Midbrain (tissue), 1 donor: ENCODE data around the gene TMBIM6.
"Not testable (repeated sequence)": the region's sequence is repeated elsewhere in the genome, so short reads cannot be mapped to it uniquely, and the experiment has no call there.

Experiments
- DNase-seq: peaks from one replicate; lab custom pipeline; 2025; lab: John Stamatoyannopoulos, UW

TMBIM6 gene

DNA sequence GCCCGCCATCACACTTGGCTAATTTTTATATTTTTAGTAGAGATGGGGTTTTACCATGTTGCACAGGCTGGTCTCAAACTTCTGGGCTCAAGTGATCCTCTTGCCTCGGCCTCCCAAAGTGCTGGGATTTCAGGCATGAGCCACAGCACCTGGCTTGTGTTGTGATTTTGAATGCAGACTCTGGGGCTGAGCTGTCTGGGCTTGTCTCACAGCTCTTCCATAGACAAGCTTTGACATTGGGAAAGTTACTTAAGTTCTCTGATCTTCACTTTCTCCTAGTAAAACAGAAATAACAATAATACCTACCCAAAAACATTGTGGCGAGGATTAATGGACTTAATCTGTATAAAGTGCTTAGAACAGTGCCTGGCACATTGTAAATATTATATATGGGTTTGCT is 36.0 kb downstream of the TMBIM6 start:
- no peak for DNase-seq

- no peak for DNase-seq
Measured at GRCh38 chr12:49777800-49778748, 36.7 kb downstream of the TMBIM6 start.

- DNase-seq, result no peak
Measured at GRCh38 chr12:49779581-49779980, 38.2 kb downstream of the TMBIM6 start.

DNA sequence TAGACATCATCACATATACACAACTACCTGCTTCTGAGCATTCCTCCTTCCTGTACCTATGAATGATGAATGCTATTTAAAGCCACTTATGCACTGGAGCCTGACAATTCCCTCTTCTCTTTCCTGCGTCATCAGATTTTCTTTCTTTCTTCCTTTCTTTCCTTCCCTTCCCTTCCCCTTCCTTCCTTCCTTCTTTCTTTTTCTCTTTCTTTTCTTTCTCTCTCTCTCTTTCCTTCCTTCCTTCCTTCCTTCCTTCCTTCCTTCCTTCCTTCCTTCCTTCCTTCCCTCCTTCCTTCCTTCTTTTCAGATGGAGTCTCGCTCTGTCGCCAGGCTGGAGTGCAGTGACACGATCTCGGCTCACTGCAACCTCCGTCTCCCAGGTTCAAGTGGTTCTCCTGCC is 39.6 kb downstream of the TMBIM6 start:
- not testable (repeated sequence) for DNase-seq

DNA sequence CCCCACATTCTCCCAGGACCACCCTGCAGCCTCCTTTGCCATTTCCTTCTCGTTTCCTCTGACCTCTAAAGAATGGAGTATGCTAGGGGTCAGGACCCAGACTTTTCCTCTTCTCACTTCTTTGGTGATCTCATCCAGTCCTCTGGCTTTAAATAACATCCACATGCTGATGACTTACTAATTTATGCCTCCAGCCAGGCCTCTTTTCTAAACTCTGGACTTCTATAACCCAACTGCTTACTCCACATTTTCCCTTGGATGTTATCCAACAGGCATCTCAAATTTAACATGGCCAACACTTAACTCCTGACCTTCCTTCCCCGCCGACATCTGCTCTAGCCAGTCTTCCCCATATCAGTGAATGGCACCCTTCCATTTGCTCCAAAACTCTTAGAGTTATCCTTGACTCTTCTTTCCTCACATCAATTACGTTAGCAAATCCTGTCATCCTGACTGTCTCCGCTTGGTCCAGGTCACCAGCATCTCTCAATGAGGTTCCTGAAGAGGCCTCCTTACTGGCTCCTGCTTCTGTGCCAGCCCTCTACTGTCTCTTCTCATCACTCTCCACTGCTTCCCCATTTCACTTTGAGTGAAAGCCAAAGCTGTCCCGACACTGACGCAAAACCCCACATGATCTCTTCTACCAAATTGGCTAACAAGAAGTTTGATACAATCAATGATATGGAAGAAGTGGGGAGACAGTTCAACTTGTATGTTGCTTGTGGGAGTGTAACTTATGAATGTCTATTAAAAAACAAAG is 42.7 kb downstream of the TMBIM6 start:
- DNase-seq, result no peak

- no peak for DNase-seq
Measured at GRCh38 chr12:49784756-49785409, 43.5 kb downstream of the TMBIM6 start.

DNA sequence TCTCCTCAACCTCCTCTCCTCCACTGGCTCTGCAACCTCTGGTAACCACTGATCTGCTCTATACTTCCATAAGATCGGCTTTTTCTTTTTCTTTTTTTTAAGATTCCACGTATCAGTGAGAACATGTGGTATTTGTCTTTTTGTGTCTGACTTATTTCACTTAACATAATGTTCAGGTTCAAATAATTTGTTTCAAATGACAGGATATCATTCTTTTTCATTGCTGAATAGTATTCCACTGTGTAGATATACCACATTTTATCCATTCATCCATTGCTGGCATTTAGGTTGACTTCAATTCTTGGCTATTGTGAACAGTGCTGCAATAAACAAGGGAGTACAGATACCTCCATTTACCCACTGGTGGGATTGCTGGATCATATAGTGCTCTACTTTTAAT is 46.3 kb downstream of the TMBIM6 start:
- DNase-seq, result no peak

DNA sequence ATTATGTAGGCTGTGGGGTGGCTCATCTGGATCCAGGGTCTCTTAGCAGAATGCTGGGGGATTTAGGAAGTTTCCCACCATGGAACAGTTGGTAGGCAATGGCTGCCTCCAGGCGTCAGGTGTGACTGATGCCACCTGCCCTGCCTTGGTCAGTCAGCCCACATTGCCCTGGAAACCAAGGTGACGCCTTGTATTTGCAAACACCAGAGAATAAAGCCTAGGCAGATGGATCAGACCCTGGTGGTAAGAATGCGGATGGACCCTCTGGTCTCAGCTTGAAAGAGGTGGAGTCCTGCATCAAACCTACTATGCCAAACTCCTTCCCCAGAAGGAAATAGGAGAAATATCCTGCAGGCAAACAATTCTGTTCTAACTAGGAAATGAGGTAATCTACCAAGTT is 48.6 kb downstream of the TMBIM6 start:
- DNase-seq, result no peak

DNA sequence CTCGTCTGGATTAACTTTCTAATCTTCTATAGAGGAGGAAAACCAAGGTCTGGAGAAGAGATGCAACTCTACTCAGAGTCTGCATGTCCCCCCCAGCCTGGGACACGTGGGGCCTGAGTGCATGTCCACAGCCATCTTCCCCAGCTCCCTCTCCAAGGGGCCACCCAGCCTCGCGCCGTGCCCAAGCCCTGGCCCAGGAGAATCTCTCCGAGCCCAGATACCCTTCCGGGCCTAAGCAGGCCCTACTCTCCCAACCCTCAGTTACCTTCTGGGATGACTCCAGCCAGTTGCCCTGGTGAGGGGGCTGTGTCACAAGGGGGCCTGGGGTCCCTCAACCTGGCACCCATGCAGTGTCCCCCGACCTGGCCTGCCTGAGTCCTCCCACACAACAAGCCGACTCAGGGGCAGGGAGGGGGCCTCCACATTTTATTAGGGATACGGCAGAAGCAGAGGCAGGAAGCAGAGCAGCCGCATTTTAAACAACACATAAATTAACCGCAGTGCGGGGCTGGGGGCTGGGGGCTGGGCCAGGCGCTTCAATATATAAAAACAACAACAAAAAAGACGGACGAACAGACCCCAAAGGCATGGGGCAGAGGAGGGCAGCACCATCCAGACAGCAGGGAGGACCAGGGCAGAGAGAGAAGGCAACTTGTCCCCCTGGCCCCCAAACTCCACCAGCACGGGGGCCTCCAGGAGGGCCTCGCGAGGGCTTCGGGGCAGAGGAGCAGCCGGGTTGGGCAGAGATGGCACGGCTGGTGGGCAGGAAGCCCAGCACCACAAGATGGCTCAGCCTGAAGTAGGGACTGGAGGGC is 49.6 kb downstream of the TMBIM6 start:
- no peak for DNase-seq

- no peak for DNase-seq
Measured at GRCh38 chr12:49791700-49792099, 50.3 kb downstream of the TMBIM6 start.

- no peak for DNase-seq
Measured at GRCh38 chr12:49792181-49792970, 51.0 kb downstream of the TMBIM6 start.

- DNase-seq, result no peak
Measured at GRCh38 chr12:49792976-49793580, 51.7 kb downstream of the TMBIM6 start.

DNA sequence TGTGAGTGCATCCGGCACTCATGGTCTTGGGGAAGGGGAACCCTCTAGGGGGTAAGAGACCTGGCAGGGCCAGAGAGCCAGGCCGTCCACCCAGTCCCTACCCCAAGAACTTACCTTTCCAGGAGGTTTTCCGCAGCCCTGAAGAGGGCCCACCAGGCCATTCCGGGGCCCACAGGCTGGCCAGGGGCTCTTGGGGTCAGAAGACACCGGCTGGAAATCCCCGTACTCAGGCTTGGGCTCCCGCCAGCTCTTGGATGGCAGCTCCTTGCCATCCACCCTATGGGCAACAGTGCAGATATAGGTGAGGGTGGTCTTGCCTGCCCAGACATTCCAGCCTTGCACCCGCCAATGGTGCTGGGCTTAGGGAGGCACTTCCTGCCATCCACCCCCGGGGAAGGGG is 52.3 kb downstream of the TMBIM6 start:
- no peak for DNase-seq

GRCh38 chr12:49794021-49794420 is 52.7 kb downstream of the TMBIM6 start:
- DNase-seq, result no peak

GRCh38 chr12:49794811-49795653 is 53.7 kb downstream of the TMBIM6 start:
- no peak for DNase-seq

DNA sequence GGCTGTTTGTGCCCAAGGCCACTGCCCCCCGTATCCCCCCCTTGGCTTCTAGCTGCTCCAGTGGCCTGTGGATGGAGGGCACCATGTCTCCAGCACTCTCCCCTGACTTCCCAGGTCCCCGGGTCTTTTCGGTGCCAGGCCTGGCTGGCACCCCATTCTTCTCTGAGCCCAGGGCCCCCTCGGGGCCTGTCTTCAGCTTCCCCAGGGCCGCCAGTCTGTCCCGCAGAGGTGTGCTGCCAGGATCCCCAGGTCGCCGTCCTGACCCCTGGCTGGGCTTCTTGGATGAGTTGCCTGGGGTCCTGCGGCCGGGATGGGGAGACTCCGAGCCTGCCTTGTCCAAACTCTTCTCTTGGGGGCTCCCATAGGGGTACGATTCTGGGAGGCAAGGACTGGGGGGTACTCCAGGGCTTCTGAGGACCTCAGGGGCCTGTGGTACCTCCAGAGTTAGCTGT is 54.3 kb downstream of the TMBIM6 start:
- DNase-seq, result no peak

DNA sequence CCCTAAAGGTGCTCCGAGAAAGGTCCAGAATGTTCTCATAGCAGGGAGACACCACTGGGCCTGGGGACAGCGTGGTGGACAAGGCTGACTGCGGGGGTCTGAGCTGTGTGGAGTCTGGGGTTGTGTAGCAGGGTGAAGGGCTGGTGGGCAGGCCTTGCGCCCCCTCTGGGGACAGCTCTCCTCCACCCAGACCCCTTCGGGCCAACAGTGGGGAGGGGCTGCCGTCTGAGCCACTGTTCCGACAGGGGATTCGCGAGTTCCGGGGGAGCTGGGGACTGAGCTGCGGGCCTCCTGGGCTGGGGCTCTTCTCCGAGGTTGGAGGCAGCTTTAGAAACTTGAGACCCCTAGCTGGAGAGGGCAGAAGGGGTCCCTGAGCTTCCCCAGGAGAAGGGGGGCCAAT is 54.8 kb downstream of the TMBIM6 start:
- no peak for DNase-seq

DNA sequence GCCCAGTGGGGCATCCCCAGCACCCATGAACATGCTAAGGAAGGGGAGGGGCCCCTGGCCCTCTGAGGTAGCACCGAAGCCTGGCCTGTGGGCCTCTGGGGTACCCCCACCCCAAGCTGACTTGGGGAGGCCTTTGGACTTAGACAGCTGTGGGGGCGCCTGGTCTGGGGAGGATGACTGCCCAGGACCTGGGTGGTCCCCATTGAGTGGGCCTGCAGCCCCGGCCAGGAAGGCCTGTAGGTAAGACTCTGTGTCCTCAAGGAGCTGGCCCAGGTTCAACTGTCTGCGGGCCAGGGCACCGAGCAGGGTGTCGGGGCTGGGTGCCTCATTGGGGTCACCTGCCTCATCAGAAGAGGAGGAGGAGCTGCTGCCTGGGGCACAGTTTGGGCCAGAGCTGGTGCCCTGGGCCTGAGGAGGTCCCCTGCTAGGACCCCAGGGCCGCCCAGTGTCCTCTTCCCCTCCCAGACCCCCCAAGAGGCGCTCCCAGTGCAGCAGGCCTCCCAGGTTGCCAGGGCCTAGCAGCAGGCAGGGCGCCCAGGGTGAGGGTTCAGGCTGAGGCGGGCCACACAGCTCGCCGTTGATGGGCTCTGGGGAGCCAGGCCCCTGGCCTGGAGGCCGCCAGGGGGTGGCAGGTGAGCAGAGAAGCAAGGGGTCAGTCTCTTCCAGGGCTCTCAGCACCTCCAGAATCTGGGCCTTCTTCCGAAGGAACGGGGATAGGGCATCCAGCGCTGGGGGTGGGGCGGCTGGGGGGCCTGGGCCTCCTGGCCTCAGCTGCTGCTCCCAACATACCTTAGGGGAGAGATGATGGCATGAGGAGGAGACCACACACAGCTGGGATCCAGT is 55.5 kb downstream of the TMBIM6 start:
- no peak for DNase-seq

GRCh38 chr12:49797449-49797776 is 56.1 kb downstream of the TMBIM6 start:
- no peak for DNase-seq
